Thyroid gland (tissue), 4 donors: Measurements from ENCODE around the gene RAB19. TPM values are rescaled to one million over a fixed set of nuclear protein-coding genes. Genes with fewer than 3 reads are reported as not detected.

ENCODE experiments used
- DNase-seq, 2 donors: peaks; one replicate each; pipeline ENCODE4 v3.0.0-alpha.2; 2019
- H3K27ac ChIP-seq, 3 donors: fragments of 200-600 bp; sonication (generic); 1 replicate in 2 of 3; 2 replicates in 1 of 3; pipeline ENCODE4 v1.5.1; 2016 to 2019; ENCODE audit warnings: mild to moderate bottlenecking in 1 of 3, moderate library complexity in 1 of 3
- H3K27me3 ChIP-seq: fragments of 200-600 bp; sonication (generic); one replicate; pipeline ENCODE4 v1.5.1; 2019
- H3K36me3 ChIP-seq, 2 donors: fragments of 200-600 bp; sonication (generic); one replicate each; pipeline ENCODE4 v1.5.1; 2016 to 2019
- H3K4me1 ChIP-seq, 2 donors: fragments of 200-600 bp; sonication (generic); one replicate each; pipeline ENCODE4 v1.5.1; 2017 to 2019
- H3K4me3 ChIP-seq, 3 donors: fragments of 200-600 bp; sonication (generic); replicated peaks in 1 of 3; 1 replicate in 2 of 3; 2 replicates in 1 of 3; pipeline ENCODE4 v1.5.1; 2016; ENCODE audit warnings: mild to moderate bottlenecking in 1 of 3
- H3K9me3 ChIP-seq: fragments of 200-600 bp; sonication (generic); one replicate; pipeline ENCODE4 v1.5.1; 2017
- POLR2A ChIP-seq, 2 donors: fragments of 450-650 bp; IDR thresholded peaks; one replicate each; pipeline ENCODE4 v1.6.1; 2017; ENCODE audit warnings: antibody characterized with exemption in 2 of 2, mild to moderate bottlenecking in 2 of 2, moderate library complexity in 1 of 2
- WGBS, 2 donors: methylation state at CpG; one replicate each; pipeline ENCODE4 v1.1.5; 2017; 5-methylcytosine and 5-hydroxymethylcytosine counted together
- intact Hi-C: fragments of 100-400 bp; cut with DNase I; formaldehyde crosslinking; loops from one replicate; pipeline ENCODE4 v1.15.1; 2023
- total RNA-seq, 4 donors: library from RNA; depleted of rRNA; stranded (reverse); fragments of >200 nt; gene quantifications; one replicate each; pipeline ENCODE4 v1.2.3, GENCODE V29; 2016
- TF ChIP-seq, protein P1 (sequence below), 6 experiments: fragments of 200-600 bp in 3 of 6; fragments of 450-650 bp in 3 of 6; sonication (generic) in 3 of 6; IDR thresholded peaks; one replicate each; pipeline ENCODE4 v1.5.1; 2016 to 2019; ENCODE audit warnings: antibody characterized with exemption in 6 of 6, mild to moderate bottlenecking in 2 of 6, inconsistent platforms in 1 of 6, moderate library complexity in 1 of 6

Gene RAB19
- total RNA-seq, 4 donors from 2014 or later: 9.7 to 45.5 (median 17.2) TPM

DNA sequence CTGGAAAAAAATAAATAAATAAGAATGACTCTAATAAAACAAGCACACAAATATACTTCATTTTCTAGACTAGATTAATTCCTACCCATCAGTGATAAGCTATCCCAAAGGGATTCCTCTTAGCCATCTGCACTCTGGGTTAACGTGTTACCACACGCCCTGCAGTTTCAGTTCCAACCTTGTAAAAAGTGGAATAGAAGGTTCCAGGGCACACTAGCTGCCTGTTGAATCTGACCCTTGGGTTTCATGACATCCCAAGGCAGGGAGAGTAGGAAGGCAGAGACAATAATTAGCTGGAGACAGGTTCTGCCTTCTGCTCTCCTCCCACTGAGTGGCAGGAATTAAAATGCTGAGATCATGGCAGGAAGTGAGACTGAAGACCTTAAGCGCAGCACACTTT, 39.0 kb upstream of the RAB19 start:
- Histone ChIP-seq H3K27me3 (no peaks in the 10 kb centered on the region), H3K36me3 (peaks cover 0 to 5% of the 10 kb centered on the region in 2 donors), H3K9me3 (no peaks in the 10 kb centered on the region), H3K27ac (no peak overlapping the region), H3K4me1 (peaks cover 0 to 3% of the 10 kb centered on the region in 2 donors), H3K4me3 (no peak overlapping the region)
- no peak for DNase-seq
- intact Hi-C loops: no loop called here
- 88 to 92% methylated on average over 3 of the region's 3 CpGs for WGBS, 2 donors
- no peak for TF ChIP-seq POLR2A (IDR thresholded peaks at IDR 0.05)
- TF ChIP-seq, protein P1, sequence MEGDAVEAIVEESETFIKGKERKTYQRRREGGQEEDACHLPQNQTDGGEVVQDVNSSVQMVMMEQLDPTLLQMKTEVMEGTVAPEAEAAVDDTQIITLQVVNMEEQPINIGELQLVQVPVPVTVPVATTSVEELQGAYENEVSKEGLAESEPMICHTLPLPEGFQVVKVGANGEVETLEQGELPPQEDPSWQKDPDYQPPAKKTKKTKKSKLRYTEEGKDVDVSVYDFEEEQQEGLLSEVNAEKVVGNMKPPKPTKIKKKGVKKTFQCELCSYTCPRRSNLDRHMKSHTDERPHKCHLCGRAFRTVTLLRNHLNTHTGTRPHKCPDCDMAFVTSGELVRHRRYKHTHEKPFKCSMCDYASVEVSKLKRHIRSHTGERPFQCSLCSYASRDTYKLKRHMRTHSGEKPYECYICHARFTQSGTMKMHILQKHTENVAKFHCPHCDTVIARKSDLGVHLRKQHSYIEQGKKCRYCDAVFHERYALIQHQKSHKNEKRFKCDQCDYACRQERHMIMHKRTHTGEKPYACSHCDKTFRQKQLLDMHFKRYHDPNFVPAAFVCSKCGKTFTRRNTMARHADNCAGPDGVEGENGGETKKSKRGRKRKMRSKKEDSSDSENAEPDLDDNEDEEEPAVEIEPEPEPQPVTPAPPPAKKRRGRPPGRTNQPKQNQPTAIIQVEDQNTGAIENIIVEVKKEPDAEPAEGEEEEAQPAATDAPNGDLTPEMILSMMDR (IDR thresholded peaks at IDR 0.05): no peak

DNA sequence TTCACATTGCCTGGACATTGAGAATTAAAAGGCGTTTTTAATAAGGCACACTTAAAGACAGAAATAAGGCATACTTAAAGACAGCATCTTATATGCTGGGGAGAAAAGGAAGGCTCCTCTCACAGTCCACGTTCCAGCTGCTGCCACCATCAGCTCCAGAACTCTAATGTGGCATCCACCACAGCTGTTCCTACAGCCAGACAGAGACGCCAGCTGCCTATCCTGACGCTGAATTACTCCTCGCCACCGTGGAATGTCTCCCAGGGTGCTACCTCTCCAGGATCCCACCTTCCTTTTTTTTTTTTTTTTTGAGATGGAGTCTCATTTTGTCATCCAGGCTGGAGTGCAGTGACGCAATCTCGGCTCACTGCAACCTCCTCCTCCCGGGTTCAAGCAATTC, 36.3 kb upstream of the RAB19 start:
- peaks cover 0 to 3% of the 10 kb centered on the region in 2 donors for H3K4me1 ChIP-seq
- intact Hi-C loops: no loop called here
- DNase-seq: no peak
- no peak overlapping the region for H3K27ac ChIP-seq
- H3K4me3 ChIP-seq: no peak overlapping the region
- WGBS, 2 donors: 90 to 92% methylated on average over 9 of the region's 9 CpGs
- H3K27me3 ChIP-seq: no peaks in the 10 kb centered on the region
- H3K36me3 ChIP-seq: peaks cover 0 to 5% of the 10 kb centered on the region in 2 donors
- no peak for TF ChIP-seq POLR2A (IDR thresholded peaks at IDR 0.05)
- TF ChIP-seq, protein P1 (IDR thresholded peaks at IDR 0.05): no peak
- no peaks in the 10 kb centered on the region for H3K9me3 ChIP-seq

DNA sequence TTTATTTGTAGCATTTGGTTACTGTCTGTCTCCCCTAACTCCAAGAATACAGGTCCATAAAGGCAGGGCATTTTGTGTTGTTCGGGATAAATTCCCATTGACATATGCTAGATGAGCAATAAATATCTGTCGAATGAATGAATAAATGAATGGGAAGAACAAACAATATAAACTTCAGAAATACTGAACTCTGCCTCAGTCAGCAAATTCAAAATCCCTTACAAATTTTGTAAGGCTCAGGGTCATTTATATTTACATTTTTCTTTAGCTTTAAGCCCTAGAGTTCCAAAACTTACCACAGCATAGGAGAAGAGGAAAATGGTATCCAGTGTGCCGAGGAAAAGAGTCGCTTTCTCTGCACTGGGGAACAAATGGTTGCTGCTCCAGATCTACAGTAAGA, 34.6 kb upstream of the RAB19 start:
- WGBS, 2 donors: 96 to 97% methylated on average over 4 of the region's 4 CpGs
- Histone ChIP-seq H3K36me3 (no peaks in the 10 kb centered on the region), H3K9me3 (no peaks in the 10 kb centered on the region), H3K27me3 (no peaks in the 10 kb centered on the region), H3K4me3 (no peak overlapping the region), H3K27ac (no peak overlapping the region), H3K4me1 (no peaks in the 10 kb centered on the region)
- intact Hi-C loops: no loop called here
- no peak for DNase-seq
- TF ChIP-seq, protein P1 (IDR thresholded peaks at IDR 0.05): no peak
- TF ChIP-seq POLR2A (IDR thresholded peaks at IDR 0.05): no peak

DNA sequence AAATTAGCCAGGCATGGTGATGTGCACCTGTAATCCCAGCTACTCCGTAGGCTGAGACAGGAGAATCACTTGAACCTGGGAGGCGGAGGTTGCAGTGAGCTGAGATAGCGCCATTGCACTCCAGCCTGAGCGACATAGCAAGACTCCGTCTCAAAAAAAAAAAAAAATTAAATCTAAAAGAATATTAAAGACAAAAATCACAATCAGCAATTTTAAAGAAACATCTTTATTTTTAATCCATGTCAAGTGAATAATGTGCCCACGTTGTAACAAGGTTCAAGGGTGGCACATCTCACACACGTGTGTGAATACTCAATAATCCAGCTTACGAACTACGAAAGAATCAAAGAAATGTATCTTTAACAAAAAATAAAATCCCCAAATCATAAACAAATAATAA, 28.5 kb upstream of the RAB19 start:
- intact Hi-C loops: no loop called here
- H3K36me3 ChIP-seq: peaks cover 0 to 10% of the 10 kb centered on the region in 2 donors
- TF ChIP-seq POLR2A (IDR thresholded peaks at IDR 0.05): no peak
- TF ChIP-seq, protein P1 (IDR thresholded peaks at IDR 0.05): no peak

DNA sequence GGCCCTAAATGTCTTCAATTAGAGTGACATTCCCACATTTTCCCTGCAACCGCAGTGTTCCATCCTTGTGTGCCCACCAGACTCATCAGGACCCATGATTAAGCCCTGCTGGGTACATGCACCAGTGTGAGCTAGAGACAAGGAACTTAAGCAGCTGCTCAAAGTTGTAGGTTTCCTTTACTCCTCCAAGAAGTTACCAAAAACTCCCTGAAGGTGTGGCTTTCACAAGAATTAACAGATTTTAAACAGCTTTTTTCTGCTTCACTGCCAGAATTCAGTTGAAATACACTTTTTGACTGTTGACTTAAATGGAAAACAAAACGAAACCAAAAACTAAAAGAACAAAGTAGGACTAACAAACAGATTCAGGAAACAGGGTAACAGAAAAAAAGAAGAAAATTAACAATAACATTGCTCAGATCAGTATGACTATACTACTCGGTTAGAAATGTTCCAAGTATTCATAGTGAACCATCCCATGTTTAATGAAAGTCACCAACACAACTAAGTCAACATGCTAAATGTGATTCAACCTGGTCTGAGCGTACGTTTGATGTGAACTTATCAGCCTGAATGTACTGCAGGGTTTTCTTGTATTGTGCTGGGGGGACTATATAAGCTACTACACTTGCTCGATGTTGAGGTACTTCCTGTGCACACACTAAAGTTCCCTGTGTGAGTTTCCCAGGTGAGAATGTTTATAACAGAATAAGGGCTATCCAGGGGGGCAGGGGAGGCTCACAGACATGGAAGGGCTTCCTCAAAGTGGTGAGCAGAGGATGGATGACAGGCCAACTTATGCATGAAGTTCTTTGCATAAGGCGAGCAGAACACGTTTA, 27.7 kb upstream of the RAB19 start:
- intact Hi-C loops: no loop called here
- 80 to 87% methylated on average over 8 of the region's 8 CpGs for WGBS, 2 donors
- DNase-seq: no peak
- Histone ChIP-seq H3K4me1 (no peaks in the 10 kb centered on the region), H3K9me3 (no peaks in the 10 kb centered on the region), H3K36me3 (peaks cover 0 to 10% of the 10 kb centered on the region in 2 donors), H3K4me3 (no peak overlapping the region), H3K27ac (no peak overlapping the region), H3K27me3 (no peaks in the 10 kb centered on the region)
- no peak for TF ChIP-seq POLR2A (IDR thresholded peaks at IDR 0.05)

More for the DNA sequence above, 28.5 kb upstream of the RAB19 start:
- 96 to 97% methylated on average over 9 of the region's 9 CpGs for WGBS, 2 donors
- no peak for DNase-seq
- Histone ChIP-seq H3K27me3 (no peaks in the 10 kb centered on the region), H3K4me1 (no peaks in the 10 kb centered on the region), H3K4me3 (no peak overlapping the region), H3K9me3 (no peaks in the 10 kb centered on the region), H3K27ac (no peak overlapping the region)
